ENCODE measurements around the gene SMC1B.
"Not testable (repeated sequence)": the region's sequence is repeated elsewhere in the genome, so short reads cannot be mapped to it uniquely, and the experiment has no call there.

SMC1B gene

GRCh38 chr22:45442116-45442515 lies 28.7 kb upstream of the SMC1B start:
- DNase-seq (ENCODE audit: low read depth), result no peak

- no peak for DNase-seq (ENCODE audit: low read depth)
Measured at GRCh38 chr22:45441138-45441537, 27.7 kb upstream of the SMC1B start.

GRCh38 chr22:45440688-45441087 lies 27.3 kb upstream of the SMC1B start:
- not testable (repeated sequence) for DNase-seq (ENCODE audit: low read depth)

GRCh38 chr22:45438336-45438735 lies 24.9 kb upstream of the SMC1B start:
- no peak for DNase-seq (ENCODE audit: low read depth)

GRCh38 chr22:45436871-45437517 lies 23.6 kb upstream of the SMC1B start:
- not testable (repeated sequence) for DNase-seq (ENCODE audit: low read depth)

- peak; percentile 66 for DNase-seq (ENCODE audit: low read depth)
Measured at GRCh38 chr22:45435544-45436139, 22.2 kb upstream of the SMC1B start.

- DNase-seq (ENCODE audit: low read depth), result no peak
Measured at GRCh38 chr22:45434981-45435380, 21.6 kb upstream of the SMC1B start.

GRCh38 chr22:45430871-45431270 lies 17.5 kb upstream of the SMC1B start:
- no peak for DNase-seq (ENCODE audit: low read depth)

- no peak for DNase-seq (ENCODE audit: low read depth)
Measured at GRCh38 chr22:45429981-45430775, 16.8 kb upstream of the SMC1B start.

GRCh38 chr22:45429424-45429823 lies 16.0 kb upstream of the SMC1B start:
- DNase-seq (ENCODE audit: low read depth), result no peak

- DNase-seq (ENCODE audit: low read depth), result no peak
Measured at GRCh38 chr22:45428391-45429385, 15.3 kb upstream of the SMC1B start.

GRCh38 chr22:45427114-45427513 lies 13.7 kb upstream of the SMC1B start:
- no peak for DNase-seq (ENCODE audit: low read depth)

- DNase-seq (ENCODE audit: low read depth), result no peak
Measured at GRCh38 chr22:45426387-45426786, 13.0 kb upstream of the SMC1B start.

- DNase-seq (ENCODE audit: low read depth), result no peak
Measured at GRCh38 chr22:45425531-45426265, 12.3 kb upstream of the SMC1B start.

GRCh38 chr22:45425101-45425500 lies 11.7 kb upstream of the SMC1B start:
- no peak for DNase-seq (ENCODE audit: low read depth)

- DNase-seq (ENCODE audit: low read depth), result no peak
Measured at GRCh38 chr22:45424241-45424731, 10.9 kb upstream of the SMC1B start.

GRCh38 chr22:45423524-45423923 lies 10.1 kb upstream of the SMC1B start:
- no peak for DNase-seq (ENCODE audit: low read depth)

- DNase-seq (ENCODE audit: low read depth), result no peak
Measured at GRCh38 chr22:45422237-45422983, 9.0 kb upstream of the SMC1B start.

- no peak for DNase-seq (ENCODE audit: low read depth)
Measured at GRCh38 chr22:45421349-45422055, 8.1 kb upstream of the SMC1B start.

- DNase-seq (ENCODE audit: low read depth), result no peak
Measured at GRCh38 chr22:45420539-45420938, 7.1 kb upstream of the SMC1B start.

Measured in activated T-cell treated with anti-CD3 and anti-CD28 coated beads for 48 hours (primary cell).